HEK293 (cell line): ENCODE results near the gene XPO5.

Experiments used
- ATF2 ChIP-seq: fragments of 450-650 bp; formaldehyde crosslinking; IDR thresholded peaks from 2 replicates; pipeline ENCODE4 v1.5.1; 2016; ENCODE audit warnings: missing biosample characterization, missing genetic modification characterization, low read depth
- GLIS1 ChIP-seq: fragments of 450-650 bp; formaldehyde crosslinking; IDR thresholded peaks from 2 replicates; pipeline ENCODE4 v1.5.1; 2016; ENCODE audit warnings: missing biosample characterization, missing genetic modification characterization
- INSM2 ChIP-seq: fragments of 450-650 bp; formaldehyde crosslinking; IDR thresholded peaks from 2 replicates; pipeline ENCODE4 v1.5.1; 2016; ENCODE audit warnings: missing biosample characterization, missing genetic modification characterization
- KLF16 ChIP-seq: fragments of 450-650 bp; formaldehyde crosslinking; IDR thresholded peaks from 2 replicates; pipeline ENCODE4 v1.5.1; 2017; ENCODE audit warnings: missing biosample characterization, missing genetic modification characterization
- KLF7 ChIP-seq: fragments of 450-650 bp; formaldehyde crosslinking; IDR thresholded peaks from 2 replicates; pipeline ENCODE4 v1.5.1; 2016; ENCODE audit warnings: missing biosample characterization, missing genetic modification characterization, borderline replicate concordance
- PATZ1 ChIP-seq: fragments of 450-650 bp; formaldehyde crosslinking; IDR thresholded peaks from 2 replicates; pipeline ENCODE4 v1.5.1; 2016; ENCODE audit warnings: missing biosample characterization, missing genetic modification characterization
- YY2 ChIP-seq: fragments of 450-650 bp; formaldehyde crosslinking; IDR thresholded peaks from 2 replicates; pipeline ENCODE4 v1.5.1; 2016; ENCODE audit warnings: missing biosample characterization, missing genetic modification characterization
- ZBTB7A ChIP-seq: fragments of 450-650 bp; formaldehyde crosslinking; IDR thresholded peaks from 2 replicates; pipeline ENCODE4 v1.5.1; 2016; ENCODE audit warnings: low read depth, missing biosample characterization, missing genetic modification characterization
- ZEB2 ChIP-seq: fragments of 450-650 bp; formaldehyde crosslinking; IDR thresholded peaks from 2 replicates; pipeline ENCODE4 v1.5.1; 2016; ENCODE audit warnings: missing biosample characterization, missing genetic modification characterization
- ZFP3 ChIP-seq: fragments of 450-650 bp; formaldehyde crosslinking; IDR thresholded peaks from 2 replicates; pipeline ENCODE4 v1.5.1; 2016; ENCODE audit warnings: low read depth, missing biosample characterization, missing genetic modification characterization
- ZFP37 ChIP-seq: fragments of 450-650 bp; formaldehyde crosslinking; IDR thresholded peaks from 2 replicates; pipeline ENCODE4 v1.5.1; 2016; ENCODE audit warnings: missing biosample characterization, missing genetic modification characterization
- ZNF146 ChIP-seq: fragments of 450-650 bp; formaldehyde crosslinking; IDR thresholded peaks from 2 replicates; pipeline ENCODE4 v1.5.1; 2016; ENCODE audit warnings: missing biosample characterization, missing genetic modification characterization
- ZNF311 ChIP-seq: fragments of 450-650 bp; formaldehyde crosslinking; IDR thresholded peaks from 2 replicates; pipeline ENCODE4 v1.5.1; 2017; ENCODE audit warnings: missing biosample characterization, missing genetic modification characterization, borderline replicate concordance
- ZNF324 ChIP-seq: fragments of 450-650 bp; formaldehyde crosslinking; IDR thresholded peaks from 2 replicates; pipeline ENCODE4 v1.5.1; 2016; ENCODE audit warnings: missing biosample characterization, missing genetic modification characterization
- ZNF416 ChIP-seq: fragments of 450-650 bp; formaldehyde crosslinking; IDR thresholded peaks from 2 replicates; pipeline ENCODE4 v1.5.1; 2016; ENCODE audit warnings: missing biosample characterization, missing genetic modification characterization
- ZNF449 ChIP-seq: fragments of 450-650 bp; formaldehyde crosslinking; IDR thresholded peaks from 2 replicates; pipeline ENCODE4 v1.5.1; 2017; ENCODE audit warnings: missing biosample characterization, mild to moderate bottlenecking, missing genetic modification characterization, moderate library complexity
- ZNF48 ChIP-seq: fragments of 450-650 bp; formaldehyde crosslinking; IDR thresholded peaks from 2 replicates; pipeline ENCODE4 v1.5.1; 2016; ENCODE audit warnings: missing biosample characterization, missing genetic modification characterization
- ZNF510 ChIP-seq: fragments of 450-650 bp; formaldehyde crosslinking; IDR thresholded peaks from 2 replicates; pipeline ENCODE4 v1.5.1; 2018; ENCODE audit warnings: mild to moderate bottlenecking, missing genetic modification characterization, missing biosample characterization; ENCODE audit not compliant: insufficient replicate concordance
- ZNF529 ChIP-seq: fragments of 450-650 bp; formaldehyde crosslinking; IDR thresholded peaks from 2 replicates; pipeline ENCODE4 v1.5.1; 2017; ENCODE audit warnings: missing genetic modification characterization, missing biosample characterization; ENCODE audit not compliant: insufficient replicate concordance
- ZNF558 ChIP-seq: fragments of 450-650 bp; formaldehyde crosslinking; IDR thresholded peaks from 2 replicates; pipeline ENCODE4 v1.5.1; 2016; ENCODE audit warnings: missing biosample characterization, missing genetic modification characterization
- ZNF664 ChIP-seq: fragments of 450-650 bp; formaldehyde crosslinking; IDR thresholded peaks from 2 replicates; pipeline ENCODE4 v1.5.1; 2016; ENCODE audit warnings: missing biosample characterization, missing genetic modification characterization
- ZNF837 ChIP-seq: fragments of 450-650 bp; formaldehyde crosslinking; IDR thresholded peaks from 2 replicates; pipeline ENCODE4 v1.5.1; 2016; ENCODE audit warnings: missing biosample characterization, missing genetic modification characterization
- ZSCAN23 ChIP-seq: fragments of 450-650 bp; formaldehyde crosslinking; IDR thresholded peaks from 2 replicates; pipeline ENCODE4 v1.5.1; 2016; ENCODE audit warnings: missing biosample characterization, missing genetic modification characterization
- ZSCAN30 ChIP-seq: fragments of 450-650 bp; IDR thresholded peaks from 2 replicates; pipeline ENCODE4 v1.5.1; 2018; ENCODE audit warnings: missing biosample characterization, mild to moderate bottlenecking, missing genetic modification characterization, moderate library complexity
- TF ChIP-seq, protein P1 (sequence below): fragments of 450-650 bp; formaldehyde crosslinking; IDR thresholded peaks from 2 replicates; pipeline ENCODE4 v1.5.1; 2016; ENCODE audit warnings: missing biosample characterization, missing genetic modification characterization
- TF ChIP-seq, protein P2 (sequence below): fragments of 450-650 bp; formaldehyde crosslinking; IDR thresholded peaks from 2 replicates; pipeline ENCODE4 v1.5.1; 2016; ENCODE audit warnings: missing biosample characterization, missing genetic modification characterization
- TF ChIP-seq, protein P3 (sequence below): fragments of 450-650 bp; formaldehyde crosslinking; IDR thresholded peaks from 2 replicates; pipeline ENCODE4 v1.5.1; 2017; ENCODE audit warnings: missing biosample characterization, missing genetic modification characterization

XPO5 gene

GRCh38 chr6:43506667-43507471, 69.0 kb downstream of the XPO5 start (continued):
- TF ChIP-seq ZBTB7A (tag by site-specific recombination) (no peak), ZFP37 (tag by site-specific recombination) (no peak), ZSCAN30 (tag by site-specific recombination) (peak; percentile 62; the same call in 1 of the 2 replicates), ZNF837 (tag by site-specific recombination) (no peak), ZNF146 (tag by site-specific recombination) (no peak), YY2 (tag by site-specific recombination) (no peak), ZNF416 (tag by site-specific recombination) (no peak), GLIS1 (tag by site-specific recombination) (no peak), ZFP3 (tag by site-specific recombination) (no peak), ZNF48 (tag by site-specific recombination) (no peak), ZNF558 (no peak), INSM2 (tag by site-specific recombination) (no peak), ZNF449 (tag by site-specific recombination) (no peak), ZSCAN23 (tag by site-specific recombination) (no peak), KLF7 (tag by site-specific recombination) (no peak), ZNF324 (tag by site-specific recombination) (peak; percentile 73; the same call in 1 of the 2 replicates), ZNF510 (tag by site-specific recombination) (no peak), ZNF529 (tag by site-specific recombination) (no peak), KLF16 (tag by site-specific recombination) (no peak), ZNF311 (tag by site-specific recombination) (no peak), ATF2 (tag by site-specific recombination) (no peak), ZEB2 (tag by site-specific recombination) (peak; percentile 48; the same call in 1 of the 2 replicates), PATZ1 (tag by site-specific recombination) (no peak), ZNF664 (no peak)
- TF ChIP-seq, protein P1, sequence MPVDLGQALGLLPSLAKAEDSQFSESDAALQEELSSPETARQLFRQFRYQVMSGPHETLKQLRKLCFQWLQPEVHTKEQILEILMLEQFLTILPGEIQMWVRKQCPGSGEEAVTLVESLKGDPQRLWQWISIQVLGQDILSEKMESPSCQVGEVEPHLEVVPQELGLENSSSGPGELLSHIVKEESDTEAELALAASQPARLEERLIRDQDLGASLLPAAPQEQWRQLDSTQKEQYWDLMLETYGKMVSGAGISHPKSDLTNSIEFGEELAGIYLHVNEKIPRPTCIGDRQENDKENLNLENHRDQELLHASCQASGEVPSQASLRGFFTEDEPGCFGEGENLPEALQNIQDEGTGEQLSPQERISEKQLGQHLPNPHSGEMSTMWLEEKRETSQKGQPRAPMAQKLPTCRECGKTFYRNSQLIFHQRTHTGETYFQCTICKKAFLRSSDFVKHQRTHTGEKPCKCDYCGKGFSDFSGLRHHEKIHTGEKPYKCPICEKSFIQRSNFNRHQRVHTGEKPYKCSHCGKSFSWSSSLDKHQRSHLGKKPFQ (tag by site-specific recombination) = no peak
- TF ChIP-seq, protein P2, sequence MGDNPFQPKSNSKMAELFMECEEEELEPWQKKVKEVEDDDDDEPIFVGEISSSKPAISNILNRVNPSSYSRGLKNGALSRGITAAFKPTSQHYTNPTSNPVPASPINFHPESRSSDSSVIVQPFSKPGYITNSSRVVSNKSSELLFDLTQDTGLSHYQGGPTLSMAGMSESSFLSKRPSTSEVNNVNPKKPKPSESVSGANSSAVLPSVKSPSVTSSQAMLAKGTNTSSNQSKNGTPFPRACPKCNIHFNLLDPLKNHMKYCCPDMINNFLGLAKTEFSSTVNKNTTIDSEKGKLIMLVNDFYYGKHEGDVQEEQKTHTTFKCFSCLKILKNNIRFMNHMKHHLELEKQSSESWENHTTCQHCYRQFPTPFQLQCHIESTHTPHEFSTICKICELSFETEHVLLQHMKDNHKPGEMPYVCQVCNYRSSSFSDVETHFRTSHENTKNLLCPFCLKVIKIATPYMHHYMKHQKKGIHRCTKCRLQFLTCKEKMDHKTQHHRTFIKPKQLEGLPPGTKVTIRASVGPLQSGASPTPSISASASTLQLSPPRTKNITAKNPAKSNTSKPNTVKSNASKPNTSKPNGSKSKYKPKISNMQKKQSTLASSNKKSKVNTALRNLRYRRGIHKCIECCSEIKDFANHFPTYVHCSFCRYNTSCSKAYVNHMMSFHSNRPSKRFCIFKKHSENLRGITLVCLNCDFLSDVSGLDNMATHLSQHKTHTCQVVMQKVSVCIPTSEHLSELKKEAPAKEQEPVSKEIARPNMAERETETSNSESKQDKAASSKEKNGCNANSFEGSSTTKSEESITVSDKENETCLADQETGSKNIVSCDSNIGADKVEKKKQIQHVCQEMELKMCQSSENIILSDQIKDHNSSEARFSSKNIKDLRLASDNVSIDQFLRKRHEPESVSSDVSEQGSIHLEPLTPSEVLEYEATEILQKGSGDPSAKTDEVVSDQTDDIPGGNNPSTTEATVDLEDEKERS = no peak
- TF ChIP-seq, protein P3, sequence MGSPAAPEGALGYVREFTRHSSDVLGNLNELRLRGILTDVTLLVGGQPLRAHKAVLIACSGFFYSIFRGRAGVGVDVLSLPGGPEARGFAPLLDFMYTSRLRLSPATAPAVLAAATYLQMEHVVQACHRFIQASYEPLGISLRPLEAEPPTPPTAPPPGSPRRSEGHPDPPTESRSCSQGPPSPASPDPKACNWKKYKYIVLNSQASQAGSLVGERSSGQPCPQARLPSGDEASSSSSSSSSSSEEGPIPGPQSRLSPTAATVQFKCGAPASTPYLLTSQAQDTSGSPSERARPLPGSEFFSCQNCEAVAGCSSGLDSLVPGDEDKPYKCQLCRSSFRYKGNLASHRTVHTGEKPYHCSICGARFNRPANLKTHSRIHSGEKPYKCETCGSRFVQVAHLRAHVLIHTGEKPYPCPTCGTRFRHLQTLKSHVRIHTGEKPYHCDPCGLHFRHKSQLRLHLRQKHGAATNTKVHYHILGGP (tag by site-specific recombination) = no peak
